NCI-H187 treated with DMSO at 0.1 percent for 48 hours (cell line): ENCODE results near the gene SCRT2.
"Not testable (repeated sequence)": the region's sequence is repeated elsewhere in the genome, so short reads cannot be mapped to it uniquely, and the experiment has no call there.

Experiments
- DNase-seq: peaks from one replicate; lab custom pipeline; 2025; lab: John Stamatoyannopoulos, UW

The SCRT2 gene

DNA sequence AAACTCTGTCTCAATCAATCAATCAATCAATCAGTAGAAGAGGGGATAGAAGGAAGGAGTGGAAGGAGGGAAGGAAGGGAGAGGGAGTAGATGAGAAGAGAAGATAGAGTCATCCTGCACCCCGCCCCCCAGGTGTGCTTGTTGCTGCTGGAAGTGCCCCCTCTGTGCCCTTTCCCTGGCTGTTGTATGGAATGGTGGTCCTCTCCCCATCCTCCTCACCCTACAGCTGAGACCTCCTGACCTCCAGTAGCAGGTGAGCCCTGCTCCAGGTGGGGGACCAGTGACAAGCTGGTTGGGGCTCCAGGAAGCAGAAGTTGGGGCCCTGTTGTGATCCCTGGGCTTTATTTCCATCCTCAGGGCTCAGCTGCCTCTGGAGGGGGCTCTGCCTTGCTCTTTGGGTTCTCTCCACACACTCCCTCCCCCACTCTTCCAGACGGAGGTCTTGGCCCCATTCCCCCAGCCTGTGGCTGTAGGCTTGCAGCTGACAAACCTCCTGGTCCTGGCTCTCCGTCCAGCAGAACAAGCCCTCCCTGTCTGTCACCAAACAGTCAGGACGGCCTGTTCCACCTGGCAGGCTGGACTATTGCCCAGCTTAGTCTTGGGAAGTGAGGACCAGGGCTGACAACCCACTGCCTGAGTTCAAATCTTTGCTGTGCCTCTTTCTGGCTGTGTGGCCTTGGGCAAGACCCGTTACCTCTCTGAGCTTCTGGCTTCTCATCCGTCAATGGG, 26.0 kb upstream of the SCRT2 start:
- DNase-seq, result no peak

DNA sequence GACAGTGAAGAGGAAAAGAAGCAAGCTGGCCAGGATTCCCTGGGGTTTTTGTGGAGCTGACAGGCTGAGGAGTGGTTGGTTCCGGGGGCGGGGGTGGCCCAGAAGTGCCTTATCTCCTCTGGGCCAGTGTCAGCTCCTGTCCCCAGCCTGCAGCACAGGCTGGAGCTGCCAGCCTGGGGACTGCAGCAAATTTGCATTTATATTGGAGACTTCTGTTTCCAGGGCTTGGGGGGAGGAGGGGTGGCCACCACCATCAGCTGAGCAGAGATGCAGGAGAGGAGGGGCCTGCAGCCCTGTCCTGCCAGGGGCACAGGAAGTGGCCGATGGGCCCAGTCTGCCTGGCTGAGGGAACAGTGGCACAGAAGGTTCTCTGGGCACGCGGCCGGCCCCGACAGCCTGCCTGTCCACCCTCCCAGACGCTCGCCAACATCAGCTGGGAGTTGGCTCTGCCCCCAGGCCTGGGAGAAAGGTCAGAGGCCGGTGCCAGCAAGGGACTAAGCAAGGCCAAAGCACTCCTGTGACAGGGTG, 24.3 kb upstream of the SCRT2 start:
- DNase-seq, result no peak

DNA sequence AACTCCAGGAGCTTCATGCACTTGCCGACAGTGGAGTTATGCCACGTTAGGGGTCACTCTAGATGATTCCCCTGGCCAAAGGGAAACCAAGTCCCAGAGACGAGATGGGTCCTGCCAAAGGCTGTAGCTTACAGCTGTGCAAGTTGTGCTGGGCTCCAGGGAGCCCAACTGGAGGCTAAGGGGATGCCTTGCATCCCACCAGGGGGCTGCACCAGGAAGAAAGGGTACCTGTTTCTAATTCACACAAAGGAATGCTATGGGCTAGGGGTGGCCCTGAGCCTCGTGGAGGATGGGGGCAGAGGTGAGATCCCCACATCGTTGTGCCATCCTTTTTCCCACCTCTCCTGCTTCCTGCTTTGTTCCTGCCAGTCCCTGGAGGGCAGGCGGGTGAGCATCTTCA, 23.7 kb upstream of the SCRT2 start:
- DNase-seq, result no peak

DNA sequence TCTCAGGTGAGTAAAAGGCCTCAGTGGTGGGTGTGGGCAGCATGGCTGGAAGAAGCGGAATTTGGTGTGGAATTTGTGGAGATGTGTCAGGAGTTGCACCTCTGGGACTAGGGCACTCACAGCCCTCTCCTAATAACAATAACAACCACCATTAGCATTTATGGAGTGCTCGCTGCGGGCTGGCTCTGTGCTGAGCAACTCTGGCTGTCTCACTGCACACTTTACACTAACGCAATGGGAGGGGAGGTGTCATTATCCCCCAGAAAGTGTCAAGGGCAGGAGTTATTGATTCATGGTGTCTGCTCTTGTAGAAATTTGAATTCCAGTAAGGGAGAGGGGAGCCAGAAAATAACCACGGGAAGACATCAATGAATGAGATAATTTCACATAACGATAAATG, 22.7 kb upstream of the SCRT2 start:
- no peak for DNase-seq

DNA sequence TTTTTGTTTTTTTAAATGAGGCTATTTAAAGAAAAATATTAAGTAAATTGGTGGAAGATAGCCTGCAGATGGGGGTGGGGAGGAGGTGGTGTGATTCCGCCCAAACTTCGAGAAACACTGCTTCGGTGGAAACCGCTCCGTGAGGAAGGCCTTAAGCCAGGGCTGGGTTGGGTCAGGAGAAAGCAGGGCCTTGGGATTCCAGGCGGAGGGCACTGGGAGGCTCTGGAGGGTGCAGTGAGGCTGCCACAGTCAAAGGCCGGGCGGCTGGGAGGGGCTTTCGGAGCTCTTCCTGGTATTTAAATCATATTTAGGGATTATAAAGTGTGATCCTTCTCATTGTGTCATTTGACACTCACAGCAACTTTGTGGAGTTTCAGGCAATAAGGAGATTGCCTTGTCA, 22.2 kb upstream of the SCRT2 start:
- no peak for DNase-seq

DNA sequence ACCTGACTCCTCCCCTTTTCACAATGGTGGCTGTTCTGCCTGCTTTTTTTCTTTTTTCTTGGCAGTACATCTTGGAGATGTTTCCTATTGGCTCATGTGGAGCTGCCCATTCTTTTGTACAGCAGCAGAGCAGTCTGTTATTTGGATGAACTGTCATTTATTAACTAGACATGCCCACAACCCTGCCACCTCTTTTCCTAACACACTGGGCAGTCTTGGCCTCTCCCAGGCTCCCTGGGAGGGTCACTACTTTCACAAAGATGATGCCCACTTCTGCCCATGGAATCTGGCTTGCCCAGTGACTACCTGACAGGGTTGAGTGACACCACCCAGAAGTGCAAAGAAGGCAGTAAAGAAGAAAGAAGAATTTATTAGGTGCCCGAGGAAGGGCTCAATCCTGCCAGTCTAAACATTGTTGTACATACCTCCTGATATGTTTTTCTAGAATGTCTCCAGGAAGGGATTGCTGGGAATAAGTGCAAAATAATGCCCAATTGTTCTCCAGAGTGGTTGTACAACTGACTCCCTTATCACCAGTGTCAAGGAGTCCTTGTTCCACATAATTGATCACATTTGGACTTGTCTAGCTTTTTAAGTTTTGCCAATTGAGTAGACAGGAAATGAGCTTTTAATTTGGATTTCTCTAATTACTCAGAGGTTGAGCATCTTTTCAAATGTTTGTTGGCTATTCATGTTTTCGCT, 19.7 kb upstream of the SCRT2 start:
- DNase-seq, result no peak

DNA sequence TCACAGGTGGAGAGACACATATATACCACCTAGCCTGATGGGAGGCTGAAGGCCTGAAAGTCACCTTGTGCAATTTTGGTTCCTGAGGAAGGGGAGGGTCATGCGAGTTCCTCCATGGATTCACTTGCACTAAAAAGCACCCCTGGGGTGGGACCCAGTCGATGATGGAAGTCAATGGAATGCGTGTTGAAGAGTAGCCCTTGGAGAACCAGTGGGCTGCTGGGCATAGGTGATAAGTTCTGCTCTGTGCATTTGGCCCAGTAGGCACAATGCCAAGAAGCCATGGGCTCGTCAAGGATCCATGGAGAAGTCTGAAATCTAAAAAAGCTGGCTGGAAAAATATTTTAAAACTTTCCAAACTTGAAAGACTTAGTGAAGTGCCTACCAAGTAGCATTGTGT, 18.9 kb upstream of the SCRT2 start:
- no peak for DNase-seq

DNA sequence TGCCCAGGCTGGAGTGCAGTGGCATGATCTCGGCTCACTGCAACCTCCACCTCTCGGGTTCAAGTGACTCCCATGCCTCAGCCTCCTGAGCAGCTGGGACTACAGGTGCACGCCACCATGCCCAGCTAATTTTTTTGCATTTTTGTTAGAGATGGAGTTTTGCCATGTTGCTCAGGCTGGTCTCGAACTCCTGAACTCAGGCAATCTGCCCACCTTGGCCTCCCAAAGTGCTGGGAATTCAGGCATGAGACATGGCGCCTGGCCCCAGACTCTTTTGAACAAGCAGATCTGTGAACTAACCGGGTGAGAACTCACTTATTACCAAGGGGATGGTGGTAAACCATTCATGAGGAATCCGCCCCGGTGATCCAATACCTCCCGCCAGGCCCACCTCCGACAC, 18.2 kb upstream of the SCRT2 start:
- DNase-seq, result not testable (repeated sequence)

DNA sequence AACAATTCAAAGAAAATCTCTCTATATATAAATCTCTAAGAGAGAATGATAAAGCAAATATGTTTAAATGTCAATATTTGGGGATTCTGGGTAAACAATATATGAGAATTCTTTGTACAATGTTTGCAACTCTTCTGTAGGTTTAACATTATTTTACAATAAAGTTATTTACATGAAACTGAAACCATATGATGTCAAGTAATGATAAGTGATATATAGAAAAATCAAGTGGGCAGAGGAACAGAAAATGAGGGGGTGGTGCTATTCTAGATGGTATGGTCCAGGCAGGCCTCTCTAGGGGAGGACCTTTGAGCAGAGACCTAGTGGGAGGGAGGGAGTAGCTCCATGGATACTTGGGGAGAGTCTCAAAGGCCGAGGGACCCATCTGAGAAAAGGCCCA, 16.4 kb upstream of the SCRT2 start:
- DNase-seq, result no peak

DNA sequence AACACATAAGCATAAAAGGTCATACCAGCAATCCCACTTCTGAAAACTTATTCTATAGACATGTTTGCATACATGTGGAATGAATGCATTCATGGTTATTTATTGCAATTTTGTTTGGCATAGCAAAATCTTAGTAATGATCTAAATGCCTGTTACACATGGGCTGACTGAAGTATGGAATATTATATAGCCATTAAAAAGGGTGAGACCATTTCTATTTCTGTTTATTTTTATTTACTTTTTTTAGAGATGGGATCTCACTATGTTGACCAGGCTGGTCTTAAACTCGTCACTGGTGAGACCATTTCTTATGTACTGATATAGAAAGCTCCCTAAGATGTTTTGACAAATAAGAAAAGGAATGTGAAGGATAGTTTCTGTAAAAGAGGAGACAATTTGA, 14.3 kb upstream of the SCRT2 start:
- no peak for DNase-seq

DNA sequence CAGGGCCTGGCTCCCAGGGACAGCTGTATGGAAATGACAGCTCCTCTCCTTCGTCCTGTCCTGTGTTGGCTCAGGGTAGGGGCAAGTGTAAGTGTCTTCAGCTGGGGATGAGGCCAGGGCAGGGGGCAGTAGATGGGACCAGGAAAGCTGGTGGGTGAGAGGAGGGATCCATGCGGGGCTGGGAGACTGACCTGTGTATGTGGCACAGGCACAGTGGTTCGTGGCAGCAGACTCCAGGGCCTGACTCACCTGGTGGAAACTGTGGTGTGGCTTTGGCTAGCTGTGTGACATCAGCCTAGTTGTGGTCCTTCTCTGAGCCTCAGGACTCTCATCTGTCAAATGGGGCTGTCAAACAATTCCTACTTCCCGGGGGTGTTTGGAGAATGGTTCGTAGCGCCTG, 13.7 kb upstream of the SCRT2 start:
- no peak for DNase-seq

DNA sequence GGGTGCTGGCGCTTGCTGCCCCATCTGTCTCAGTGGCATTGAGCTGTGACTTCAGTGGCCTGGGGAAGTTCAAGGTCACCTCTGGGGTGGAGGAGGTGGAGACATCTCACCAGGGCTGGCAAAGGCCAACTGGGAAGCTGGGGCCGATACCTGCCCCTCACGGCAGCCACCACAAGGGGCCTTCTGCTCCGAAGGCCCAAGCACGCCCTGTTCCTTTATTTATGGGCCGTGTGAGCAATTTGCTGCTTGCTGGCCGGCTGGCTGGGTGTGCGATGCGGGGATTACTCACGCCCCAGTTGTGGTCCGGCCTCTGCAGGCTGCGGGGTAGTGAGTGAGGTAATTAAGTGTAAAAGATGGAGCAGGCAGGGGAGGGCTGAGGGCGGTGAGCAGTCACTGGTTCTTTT, 13.2 kb upstream of the SCRT2 start:
- no peak for DNase-seq

DNA sequence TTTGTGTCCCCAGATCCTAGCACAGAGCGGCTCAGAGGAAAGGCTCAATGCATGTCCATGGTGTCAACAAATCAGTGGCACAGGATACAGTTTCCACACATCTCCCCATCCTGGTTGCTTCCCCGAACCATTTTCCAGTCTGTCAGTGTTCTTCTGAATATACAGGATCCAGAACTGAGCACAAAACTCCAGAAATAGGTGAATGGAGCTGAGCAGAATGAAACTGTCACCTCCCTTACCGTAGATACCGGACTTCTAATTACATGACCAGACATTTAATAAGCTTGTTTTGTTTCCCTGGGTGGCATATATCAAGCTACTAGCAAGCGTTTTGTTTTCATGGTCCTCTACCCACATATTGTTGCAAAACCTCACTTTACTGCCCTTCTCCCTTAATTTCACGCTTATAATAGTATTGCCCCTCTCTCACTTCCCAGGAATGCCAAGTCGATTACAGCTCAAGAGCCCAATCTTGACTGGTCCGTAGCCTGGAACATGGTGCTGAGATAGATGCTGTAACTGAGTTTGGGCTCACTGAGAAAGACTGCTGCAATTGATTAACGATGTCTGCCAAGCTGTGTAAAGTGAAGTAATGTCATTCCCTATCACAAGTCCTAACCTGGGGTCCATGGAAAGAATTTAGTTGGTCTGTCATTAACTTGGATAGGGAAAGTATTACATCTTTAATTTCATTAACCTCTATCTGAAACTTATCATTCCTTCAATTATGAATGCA, 12.0 kb upstream of the SCRT2 start:
- DNase-seq, result no peak

DNA sequence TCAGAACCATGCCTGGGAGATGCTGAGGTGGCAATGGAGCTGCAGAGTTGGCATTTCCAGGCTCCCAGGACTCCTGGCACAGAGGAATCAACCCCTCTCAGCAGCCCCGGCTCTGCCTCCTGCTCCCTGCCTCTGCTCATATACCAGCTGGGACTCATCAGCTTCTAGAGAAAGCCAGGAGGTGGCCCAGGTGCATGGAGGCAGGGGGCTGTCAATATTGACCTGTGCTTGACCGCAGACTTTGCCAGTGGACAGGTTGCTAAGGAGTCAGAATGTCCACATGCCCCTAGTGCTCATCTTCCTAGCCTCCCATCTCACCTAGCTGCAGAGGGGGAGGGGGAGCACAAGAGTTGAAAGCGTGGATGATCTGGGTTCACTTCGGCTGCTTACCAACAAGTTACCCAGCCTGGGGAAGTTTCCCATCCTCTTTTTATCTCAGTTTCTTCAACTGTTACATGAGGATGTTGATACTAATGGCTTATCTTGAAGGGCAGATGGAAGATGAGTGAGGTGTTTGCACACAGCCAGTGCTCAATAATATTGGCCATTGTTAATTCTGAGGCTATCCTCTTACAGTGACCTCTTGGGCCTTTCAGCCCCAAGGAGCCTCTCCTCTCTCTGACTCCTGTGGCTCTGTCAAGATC, 9.2 kb upstream of the SCRT2 start:
- no peak for DNase-seq

DNA sequence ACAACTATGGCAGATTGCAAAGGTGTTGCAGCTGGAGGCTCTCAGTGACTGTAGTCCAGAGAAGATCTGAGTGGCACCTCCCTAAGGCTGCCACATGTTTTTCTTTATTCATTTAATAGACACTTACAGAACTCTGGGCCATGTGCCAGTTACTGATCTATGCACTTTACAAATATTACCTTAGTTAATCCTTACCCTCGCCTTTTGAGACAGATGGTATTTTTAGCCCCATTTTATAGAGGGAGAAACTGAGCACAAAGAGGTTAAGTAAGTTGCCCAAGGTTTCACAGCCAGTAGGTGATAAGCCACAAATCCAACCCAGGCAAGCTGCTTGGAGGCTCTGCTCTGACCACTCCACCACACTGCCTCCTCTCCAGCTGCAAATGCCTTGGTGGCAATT, 6.5 kb upstream of the SCRT2 start:
- no peak for DNase-seq

DNA sequence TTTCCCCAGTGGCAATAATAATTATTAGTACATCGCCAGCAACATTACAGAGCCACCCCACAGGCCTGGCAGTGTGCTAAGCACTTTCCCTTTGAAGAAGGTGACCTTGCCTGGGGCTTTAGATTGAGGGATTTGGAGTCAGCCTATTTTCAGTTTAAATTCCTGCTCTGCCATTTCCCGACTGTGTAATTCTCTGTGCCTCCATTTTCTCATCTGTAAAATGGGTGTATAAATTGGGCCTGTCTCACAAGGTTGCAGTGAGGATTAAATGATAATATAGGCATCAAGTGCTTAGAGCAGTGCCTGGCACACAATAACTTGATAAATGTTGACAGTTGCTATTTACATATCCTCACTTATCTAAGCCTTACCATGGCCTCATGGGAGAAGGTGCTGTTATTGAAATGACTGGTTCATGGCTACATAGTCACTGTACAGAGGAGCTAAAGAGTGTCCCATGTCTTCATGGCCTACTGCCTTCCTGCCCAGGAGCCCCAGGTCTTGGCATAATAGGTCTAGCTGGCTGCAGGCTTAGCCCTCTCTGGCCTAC, 5.1 kb upstream of the SCRT2 start:
- DNase-seq, result no peak

DNA sequence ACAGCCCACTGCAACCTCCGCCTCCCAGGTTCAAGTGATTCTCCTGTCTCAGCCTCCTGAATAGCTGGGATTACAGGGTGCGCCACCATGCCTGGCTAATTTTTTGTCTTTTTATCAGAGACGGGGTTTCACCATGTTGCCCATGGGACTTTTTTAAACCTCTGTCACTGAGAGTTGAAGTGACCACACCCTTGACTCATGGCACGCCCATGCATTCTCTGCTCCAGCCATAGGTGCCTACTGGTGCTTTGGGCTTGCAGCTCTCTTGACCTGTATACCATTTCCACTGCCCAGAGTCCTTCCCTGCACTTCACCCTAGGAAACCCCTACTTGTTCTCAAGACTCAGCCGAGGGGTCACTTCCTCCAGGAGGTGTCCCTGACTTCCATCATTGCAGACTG, 2.4 kb upstream of the SCRT2 start:
- DNase-seq, result no peak

DNA sequence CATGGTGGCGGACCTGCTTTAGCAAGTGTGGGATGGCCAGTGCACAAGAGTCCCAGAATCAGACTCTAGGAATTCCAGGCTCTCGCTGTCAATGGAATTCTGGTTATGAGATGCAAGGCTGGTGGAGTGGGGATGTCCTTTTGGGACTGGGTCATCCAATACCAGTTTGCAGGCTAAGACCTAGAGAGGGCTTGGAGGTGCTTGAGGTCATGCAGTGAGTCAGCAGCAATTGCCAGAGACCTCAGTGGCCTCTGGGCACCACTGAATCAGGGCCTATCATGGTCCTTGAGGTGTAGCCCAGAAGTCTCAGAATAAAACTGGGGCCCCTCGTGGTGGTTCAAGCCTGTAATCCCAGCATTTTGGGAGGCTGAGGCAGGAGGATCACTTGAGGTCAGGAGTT, 1.4 kb upstream of the SCRT2 start:
- DNase-seq, result no peak

DNA sequence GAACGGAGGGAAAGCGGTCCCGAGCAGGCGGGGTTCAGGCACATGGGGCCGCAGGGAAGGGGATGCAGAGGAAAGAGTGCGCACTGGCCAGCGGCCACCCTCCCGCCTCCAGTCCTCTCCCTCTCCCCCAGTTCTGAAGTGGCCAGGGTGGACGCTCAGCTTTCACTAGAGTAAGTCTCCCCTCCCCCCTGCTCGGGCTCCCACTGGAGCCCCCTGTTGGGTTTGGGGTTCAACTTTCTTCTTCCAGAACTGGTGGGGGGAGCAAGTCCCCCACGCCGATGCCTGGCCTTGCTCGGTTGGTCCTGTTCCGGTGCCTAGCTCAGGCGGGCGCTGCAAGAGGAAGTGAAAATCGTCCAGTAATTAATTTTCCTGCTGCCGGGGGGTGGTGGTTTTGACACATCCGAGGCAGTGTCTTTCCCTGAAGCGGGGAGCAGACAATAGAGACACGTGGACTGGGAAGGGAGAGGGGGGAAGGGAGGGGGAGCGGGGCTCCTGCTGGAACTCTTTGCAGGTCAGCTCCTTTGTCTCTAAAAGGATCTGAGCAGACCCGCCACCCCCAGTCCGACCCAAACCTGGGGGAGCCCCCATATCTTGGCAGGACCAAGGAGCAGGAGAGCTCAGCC, 824 bp upstream of the SCRT2 start:
- DNase-seq, result no peak

DNA sequence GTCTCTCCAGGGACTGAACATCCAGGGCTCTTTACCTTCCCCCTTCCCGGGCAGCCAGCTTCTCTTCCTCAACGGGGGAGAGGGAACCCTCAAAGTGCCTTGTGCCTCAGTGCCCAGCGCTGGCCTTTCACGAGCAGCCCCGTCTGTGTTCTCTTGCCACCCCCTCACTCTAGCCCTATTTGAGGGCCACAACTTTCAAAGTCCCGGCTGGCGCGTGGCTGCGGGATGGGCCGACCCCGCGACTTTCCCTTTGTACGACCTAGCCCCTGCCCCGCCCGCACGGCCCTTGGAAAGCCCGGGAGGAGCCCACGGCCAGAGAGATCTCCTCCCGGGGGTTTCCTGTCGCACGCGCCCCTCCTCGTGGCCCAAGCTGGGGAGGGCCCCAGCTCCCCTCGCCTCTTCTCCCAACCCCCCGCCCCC, 559 bp downstream of the SCRT2 start:
- DNase-seq, result no peak

DNA sequence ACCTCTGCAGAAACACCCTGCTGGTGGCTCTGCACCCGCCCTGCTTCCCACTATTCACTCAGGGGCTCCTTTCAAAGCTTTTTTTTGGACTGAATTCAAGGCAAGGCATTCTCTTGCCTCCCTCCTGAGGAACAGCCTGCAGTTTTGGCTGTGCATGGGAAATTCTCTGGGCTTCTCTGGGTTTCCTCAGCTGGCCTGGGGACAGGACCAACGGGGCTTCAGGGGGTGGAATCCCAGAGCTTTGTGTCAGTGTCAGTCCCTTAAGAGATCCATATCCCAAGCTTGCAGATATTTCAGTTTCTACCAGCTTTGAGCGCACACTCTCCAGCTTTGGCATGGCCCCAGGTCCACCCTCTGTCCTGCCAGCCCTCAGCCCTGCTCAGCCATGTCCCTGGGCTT, 2.0 kb downstream of the SCRT2 start:
- DNase-seq, result no peak
